Vagina (tissue), 2 donors: Measurements from ENCODE around the gene USP49.

Experiments used
- POLR2AphosphoS5 ChIP-seq, 2 donors: sonication (generic); formaldehyde crosslinking; IDR thresholded peaks; one replicate each; pipeline ENCODE4 v1.9.0; 2017; ENCODE audit warnings: antibody characterized with exemption in 2 of 2, mild to moderate bottlenecking in 2 of 2, low read depth in 1 of 2; ENCODE audit not compliant: insufficient read depth in 1 of 2
- TF ChIP-seq, protein P1 (sequence below), 3 experiments: fragments of 450-650 bp in 2 of 3; fragments of 200-600 bp in 1 of 3; sonication (generic) in 1 of 3; IDR thresholded peaks; one replicate each; pipeline ENCODE4 v1.5.1; 2017 to 2019; ENCODE audit warnings: antibody characterized with exemption in 3 of 3, mild to moderate bottlenecking in 2 of 3, moderate library complexity in 2 of 3

DNA sequence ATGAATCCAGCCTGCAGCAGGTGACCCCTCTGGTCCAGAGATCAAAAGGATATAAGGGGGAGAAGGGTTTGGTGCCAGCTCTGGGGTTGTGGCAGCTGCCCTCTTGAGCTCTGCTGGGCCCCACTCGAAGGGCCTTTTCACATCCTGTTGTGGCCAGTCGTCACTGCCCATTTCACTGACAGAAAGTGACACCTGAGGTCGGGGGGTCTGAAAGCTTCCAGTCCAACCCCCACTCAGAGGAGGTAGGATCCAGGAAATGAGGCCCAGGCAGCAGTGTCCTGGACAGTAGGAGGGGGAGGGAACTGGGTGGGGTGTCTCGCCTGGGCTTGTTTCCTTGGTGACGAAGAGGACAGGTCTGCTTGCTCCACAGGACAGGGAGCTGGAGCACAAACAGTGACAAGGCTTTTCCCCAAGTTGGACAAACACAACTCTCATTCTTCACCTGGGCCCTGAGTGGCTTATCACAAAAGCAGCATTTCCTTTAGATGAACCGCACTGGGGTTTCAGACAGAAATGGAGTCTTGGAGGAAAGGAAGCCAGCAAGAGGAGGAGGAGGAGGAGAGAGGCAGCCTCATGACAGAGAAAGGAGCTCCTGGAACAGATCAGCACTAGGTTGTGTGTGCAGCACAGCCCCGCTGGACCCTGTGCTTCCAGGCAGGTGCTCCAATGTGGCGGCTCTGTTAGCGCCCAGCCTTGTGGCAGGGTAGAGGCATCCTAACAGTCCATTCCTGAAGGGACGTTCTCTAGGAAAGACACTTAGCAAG lies 126.4 kb downstream of the USP49 start:
- TF ChIP-seq, protein P1, sequence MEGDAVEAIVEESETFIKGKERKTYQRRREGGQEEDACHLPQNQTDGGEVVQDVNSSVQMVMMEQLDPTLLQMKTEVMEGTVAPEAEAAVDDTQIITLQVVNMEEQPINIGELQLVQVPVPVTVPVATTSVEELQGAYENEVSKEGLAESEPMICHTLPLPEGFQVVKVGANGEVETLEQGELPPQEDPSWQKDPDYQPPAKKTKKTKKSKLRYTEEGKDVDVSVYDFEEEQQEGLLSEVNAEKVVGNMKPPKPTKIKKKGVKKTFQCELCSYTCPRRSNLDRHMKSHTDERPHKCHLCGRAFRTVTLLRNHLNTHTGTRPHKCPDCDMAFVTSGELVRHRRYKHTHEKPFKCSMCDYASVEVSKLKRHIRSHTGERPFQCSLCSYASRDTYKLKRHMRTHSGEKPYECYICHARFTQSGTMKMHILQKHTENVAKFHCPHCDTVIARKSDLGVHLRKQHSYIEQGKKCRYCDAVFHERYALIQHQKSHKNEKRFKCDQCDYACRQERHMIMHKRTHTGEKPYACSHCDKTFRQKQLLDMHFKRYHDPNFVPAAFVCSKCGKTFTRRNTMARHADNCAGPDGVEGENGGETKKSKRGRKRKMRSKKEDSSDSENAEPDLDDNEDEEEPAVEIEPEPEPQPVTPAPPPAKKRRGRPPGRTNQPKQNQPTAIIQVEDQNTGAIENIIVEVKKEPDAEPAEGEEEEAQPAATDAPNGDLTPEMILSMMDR (IDR thresholded peaks at IDR 0.05): no peak
- TF ChIP-seq POLR2AphosphoS5 (IDR thresholded peaks at IDR 0.05; ENCODE audit: insufficient read depth in 1 of 2, low read depth in 1 of 2): no peak
